Left renal cortex interstitium (tissue), 4 donors: ENCODE measurements around the gene LRMDA. TPM values are rescaled to one million over a fixed set of nuclear protein-coding genes. Genes with fewer than 3 reads are reported as not detected.

ENCODE experiments used
- DNase-seq, 4 donors: peaks; one replicate each; pipeline ENCODE4 v3.0.0-alpha.2; 2013; ENCODE audit warnings: low read depth in 4 of 4, low spot score in 2 of 4, missing footprints in 1 of 4
- polyA plus RNA-seq, 4 donors: library from polyadenylated mRNA; unstranded; fragments of 120-200 nt; gene quantifications; one replicate each; pipeline ENCODE4 v1.2.1, GENCODE V29; 2013; ENCODE audit not compliant: insufficient read length in 4 of 4

Gene LRMDA
- polyA plus RNA-seq, 4 donors, result 15.3 to 23.5 (median 21.1) TPM

DNA sequence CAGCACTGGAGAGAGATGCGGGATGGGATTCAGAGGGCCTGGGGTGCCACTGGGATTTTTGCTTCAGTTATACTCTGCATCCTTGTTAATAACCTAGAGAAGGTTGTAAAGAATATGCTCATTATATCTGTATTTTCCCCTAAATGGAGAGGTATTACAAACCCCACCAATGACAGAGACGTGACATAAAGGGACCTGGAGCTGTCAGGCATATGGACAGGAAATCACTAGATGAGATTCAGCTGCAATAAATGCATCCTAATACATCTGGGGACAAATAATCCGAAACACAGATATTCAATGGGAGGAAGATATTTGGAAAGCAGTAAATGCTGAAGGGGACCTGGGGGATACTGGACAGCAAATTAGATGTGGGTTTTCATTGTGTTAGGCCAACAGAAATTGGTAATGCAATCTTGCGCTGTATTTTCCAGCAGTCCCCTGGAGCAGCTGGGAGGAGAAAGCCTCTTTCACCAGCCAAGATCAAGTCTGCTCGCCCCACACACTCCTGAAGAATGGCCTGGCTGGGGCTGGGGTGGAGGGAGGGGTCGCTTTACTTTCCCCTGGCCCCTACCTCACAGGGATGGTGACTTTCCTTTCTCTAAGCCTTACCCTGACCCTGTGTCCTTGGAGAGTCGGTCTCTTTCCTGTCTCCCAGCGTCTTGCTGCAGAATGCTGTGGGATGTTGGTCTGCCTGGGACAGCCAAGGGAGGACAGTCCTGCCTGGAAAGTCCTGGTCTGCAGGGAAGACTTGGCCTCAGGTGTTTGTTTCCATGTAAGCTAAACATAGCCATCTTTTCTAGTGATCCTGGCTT, 653.8 kb downstream of the LRMDA start:
- DNase-seq, result no peak

DNA sequence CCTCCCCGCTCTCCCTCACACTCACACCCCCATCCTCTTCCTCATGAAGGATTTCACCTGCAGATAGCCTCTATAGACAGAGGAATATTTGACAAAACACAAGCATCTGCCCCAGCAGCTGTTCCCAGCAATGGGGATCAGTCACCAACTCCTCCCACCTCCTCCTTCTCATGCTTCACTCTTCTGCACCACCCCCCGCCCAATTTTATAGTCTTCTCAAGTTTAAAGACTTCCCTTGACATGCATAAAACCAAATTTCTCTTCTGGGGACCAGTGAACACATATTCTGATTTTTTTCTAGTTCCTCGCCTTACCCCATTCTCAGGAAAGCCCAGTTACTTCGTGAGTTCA, 654.4 kb downstream of the LRMDA start:
- no peak for DNase-seq

DNA sequence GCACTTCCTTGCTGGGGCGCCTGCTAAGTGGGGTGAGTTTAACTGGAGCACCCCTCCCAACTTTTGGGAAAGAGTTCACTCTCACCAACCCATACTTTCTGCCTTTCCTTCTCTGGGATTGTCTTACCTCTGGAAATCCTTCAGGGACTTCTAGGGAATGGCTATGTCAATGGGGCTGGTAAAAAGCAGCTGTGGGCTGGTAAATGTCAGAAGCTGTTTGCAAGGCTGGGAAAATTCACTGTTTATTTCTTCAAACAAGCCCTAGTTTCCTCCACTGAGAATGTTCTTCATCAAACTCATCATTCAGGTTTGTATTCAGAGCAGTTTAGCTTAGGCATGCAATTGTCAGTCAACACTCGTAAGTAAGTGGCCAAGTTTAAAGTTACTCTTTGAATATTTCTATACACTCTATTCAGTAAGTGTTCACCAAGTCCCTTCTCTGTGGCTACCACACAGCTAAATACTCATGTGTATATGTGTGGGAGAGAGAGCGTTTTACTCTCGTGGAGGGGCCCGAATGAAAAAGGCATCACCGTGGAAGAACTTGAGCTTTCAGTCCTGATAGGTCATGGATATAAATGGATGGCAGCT, 654.8 kb downstream of the LRMDA start:
- peak in 1 of 4 donors; percentile 50 for DNase-seq

DNA sequence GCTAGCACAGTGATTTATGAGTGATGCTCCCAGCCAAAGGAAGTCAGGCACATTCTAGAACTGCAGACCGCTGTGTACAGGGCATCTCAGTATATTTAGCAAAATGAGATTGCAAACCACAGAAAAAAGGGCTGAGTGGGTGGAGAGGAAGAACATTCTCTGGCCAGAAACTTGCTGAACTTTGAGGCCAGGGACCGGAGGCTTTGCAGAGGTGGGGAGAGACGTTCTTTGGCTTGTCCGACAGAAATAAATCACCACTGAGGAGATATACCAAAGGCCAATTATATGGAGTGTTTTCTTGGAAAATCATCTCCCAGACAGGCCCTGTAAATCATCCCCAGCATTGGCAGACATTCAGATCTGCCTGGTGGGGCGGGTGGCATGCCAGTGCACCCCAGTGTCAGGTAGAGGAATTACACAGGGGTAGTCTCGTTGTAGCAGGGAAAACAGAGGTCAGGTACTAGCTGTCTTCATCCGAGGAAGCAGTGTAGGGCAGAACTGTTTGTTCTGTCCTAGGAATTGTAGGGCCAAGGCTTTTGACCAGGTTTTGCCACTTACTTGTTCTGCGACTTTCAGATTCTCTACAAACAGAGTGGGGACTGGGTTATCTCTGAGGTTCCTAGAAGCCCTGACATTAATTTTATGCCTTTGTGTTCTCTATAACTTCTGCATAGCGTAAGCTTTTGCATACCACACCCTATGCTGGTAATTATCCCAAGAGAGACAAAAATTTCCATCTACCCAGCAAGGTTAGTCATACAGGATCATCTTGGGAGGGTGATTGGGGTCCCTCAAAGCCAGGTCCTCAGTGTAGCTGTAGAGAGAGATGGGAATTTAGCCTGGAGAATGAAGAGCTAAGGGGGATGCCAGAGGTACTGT, 655.6 kb downstream of the LRMDA start:
- peak in 2 of 4 donors; percentile 50 to 57 for DNase-seq

DNA sequence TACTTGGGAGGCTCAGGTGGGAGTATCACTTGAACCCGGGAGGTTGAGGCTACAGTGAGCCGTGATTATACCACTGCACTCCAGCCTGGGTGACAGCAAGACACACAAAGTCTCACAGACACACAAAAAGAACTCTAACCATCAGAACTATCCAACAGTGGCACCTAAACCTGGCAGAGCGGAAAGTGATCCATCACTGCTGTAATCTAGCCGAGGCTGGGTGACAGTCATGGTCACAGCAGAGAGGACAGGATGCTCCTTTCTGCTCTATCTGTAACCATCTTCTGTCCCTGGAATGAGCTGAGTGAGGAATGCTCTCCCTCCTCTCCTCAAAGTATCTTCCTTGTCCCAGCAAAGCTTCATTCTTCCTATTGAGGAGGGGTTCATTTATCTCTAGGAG, 656.6 kb downstream of the LRMDA start:
- DNase-seq, result no peak

DNA sequence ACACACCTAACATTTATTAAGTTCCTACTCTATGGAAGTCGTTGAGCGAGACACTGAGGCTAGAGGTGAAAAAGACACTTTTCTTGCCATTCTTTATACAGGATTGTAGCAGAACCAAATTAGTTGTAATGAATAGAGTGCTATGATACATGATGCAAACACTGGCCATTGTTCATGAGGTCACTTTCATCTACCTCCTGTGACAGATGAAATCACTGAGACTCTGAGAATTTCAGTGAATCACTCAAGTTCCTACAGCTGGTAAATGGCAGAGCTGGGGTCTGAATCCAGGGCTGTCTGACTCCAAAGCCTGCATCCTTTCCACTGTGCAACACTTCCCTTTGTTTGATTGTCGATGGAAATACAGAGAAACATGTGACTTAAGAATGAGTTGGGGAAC, 657.6 kb downstream of the LRMDA start:
- DNase-seq, result no peak

DNA sequence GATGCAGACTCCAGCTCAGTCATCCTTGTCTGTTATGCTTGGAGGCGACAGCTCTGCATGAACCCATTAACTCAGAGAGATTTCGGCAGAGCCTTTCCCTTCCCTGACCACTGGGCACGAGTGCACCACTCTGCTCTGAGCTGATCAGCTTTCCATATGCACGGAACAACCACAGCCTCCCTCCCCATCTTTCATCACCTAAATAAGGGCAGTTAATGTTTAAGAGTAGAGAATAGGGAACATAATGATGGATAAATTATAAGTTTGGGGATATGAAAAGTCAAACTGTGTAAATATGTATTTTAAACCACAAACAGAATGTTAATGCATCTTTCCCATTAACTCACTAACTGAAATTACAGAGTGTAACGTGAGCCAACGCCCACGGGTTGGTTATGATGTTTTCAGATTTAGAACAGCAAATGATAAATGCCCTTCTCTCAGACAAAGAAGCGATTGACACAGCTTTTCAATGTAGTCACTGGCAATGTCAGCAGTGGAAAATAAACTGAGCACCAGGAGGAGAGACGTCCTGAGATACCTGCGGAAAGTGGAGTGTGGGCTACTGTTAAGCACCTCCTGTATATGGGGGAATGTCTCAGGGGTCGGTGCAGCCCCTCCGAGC, 658.2 kb downstream of the LRMDA start:
- no peak for DNase-seq

DNA sequence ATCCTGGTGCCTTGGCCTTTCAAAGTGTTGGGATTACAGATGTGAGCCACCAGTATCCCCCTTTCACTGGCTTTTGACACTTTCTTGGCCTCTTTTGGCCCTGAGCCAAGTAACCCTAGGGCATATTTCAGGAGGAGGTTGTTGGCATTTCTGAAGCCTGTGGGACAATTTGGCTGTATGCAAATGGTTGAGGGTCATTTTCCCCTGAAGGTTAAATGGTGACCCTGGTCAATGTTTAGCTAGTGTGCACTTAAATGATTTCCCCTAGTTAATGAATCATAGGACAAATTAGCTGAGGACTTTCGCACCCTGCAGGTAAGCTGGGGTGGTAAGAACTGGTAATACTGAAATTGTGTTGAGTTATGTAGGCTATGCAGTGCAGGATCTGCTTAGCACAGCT, 660.5 kb downstream of the LRMDA start:
- no peak for DNase-seq

DNA sequence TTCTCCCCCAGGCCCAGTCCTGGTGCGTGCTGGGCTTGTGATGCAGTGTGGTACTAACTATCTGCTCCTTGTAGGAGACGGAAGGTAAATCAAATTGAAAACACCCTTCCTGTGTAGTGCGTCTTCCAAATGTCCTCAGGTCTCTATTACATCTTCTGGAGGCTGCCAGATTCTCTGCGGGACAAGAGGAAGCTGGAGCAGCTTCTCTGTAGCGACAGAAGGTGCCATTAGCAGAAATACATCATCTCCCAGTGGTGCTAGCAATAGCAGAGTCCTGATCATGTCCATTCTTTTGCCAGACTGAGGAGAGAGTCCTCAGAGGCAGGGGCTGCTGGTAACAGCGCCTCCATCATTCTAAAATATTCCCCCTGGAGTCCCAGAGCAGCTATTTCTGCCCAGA, 675.2 kb downstream of the LRMDA start:
- no peak for DNase-seq

DNA sequence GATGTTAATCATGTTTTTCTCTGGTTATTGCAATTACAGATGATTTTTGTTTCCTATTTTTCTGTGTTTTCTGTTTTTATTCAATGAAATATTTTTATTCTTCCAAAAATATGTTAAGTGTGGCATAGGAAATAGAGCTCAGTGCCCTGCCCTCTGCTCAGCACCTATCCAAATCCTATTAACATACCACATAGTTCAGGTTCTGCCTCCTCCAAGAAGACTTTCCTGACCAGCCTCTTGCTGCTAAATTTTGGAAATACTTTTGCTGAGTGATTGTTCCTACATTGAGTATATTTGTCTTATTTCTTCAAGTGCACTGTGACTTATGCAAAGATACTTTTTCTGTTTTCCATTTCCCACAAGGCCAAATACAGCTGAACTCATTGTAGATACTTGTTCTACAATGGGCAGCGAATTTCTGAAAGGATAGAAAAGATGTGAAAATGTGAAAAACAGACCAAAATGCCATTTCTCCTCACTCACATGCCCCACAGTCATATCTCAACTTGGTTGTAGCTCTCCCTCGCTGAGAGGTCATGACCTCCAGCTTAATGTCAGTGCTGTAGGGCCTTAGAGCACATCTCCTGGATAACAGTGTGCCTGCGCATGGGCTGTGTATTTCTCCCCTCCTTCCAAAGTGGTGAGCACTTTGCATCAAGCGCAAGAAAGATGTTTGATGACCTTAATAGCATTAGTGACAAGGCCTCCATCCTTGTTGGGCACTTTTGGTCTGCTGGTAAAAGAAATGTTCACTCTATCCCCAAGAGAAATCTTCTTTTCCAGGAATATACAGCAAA, 677.3 kb downstream of the LRMDA start:
- no peak for DNase-seq

DNA sequence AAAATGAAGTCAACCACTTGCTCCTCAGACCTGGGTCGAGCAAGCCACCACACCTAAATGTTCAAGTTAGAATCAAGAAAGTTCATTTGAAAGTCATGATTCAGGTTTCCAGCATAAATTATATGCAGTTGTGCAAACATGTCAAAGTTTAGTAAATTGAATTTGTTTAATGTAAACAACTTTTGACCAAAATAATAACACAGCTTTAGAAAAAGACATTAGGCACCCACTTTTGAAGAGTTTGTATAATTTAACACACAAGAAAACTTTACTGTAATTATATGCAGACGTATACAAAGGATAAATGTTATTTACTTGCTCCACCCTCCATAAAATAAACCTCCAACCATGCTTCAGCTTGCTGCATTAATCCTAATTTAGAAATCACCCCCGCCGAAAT, 680.0 kb downstream of the LRMDA start:
- no peak for DNase-seq

DNA sequence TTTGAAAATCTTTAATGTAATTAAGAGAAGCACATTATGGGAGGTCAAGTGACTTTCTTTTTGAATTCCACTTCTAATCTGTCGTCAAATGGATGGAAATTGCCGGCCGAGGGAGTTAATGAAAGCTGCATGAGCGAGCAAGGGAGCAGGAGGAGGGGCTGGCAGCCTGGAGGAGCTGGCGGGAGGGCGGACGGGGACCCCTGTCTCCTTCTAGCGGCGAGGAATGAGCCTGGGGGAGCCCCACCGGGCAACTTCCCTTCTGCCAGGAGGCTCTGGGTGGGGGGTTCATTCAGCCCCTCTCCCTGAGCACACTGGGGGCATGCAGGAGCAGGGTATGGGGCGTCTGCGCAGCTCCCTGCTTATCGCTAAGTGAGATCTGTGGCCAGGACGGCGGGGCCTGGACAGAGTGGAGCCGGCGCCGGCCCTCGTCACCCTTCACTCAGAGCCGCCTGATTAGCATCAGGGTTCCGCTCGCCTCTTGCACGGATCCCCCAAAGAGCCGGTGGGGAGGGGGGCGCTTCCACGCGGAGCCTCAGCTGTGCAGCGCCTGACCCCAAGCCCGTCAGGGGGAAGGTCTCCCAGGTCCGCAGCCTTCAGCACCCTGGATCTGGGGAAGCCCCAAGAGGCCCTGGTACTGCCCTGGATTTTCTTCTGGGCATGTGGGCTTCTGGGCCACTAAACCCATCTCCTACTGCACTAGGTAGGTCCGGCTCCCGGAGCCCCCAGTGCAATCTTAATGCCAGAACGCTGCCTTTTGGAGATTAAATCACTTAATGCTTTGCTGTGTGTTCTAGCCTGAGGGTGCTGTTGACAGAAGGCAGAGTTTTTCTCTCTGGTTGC, 680.8 kb downstream of the LRMDA start:
- DNase-seq, result no peak

DNA sequence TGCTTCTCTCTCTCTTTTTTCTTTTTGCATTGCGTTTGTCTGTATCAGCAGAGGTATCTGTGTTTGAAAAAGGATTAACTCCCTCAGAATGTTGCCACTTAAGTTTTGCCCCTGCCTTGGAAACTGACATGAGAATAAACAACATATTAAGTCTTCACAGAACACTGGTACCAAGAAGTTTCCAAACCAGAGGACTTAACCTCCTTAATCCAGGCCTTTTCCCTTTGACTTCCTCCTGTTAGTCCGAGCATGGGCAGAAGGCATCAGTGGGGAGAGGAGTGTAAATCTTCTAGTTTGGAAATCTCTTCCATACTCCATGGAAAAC, 681.4 kb downstream of the LRMDA start:
- DNase-seq, result no peak

DNA sequence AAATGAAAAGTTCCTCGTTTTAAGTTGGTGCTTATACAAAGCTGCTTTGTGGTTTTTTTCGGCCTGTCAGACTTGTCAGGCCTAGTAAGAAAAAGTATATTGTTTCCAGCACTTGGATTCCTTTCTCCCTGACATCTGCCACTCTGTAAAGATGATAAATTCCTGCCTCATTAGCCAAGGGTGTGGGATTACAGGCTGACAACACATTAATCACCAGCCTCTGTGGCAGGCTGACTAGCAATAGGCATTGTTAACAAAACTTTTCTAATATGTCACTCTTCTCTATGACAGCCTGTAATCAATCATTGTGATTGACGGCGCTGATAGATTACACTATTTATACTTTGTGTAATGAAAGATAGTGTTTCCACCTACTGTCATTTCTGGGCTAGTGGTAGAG, 682.5 kb downstream of the LRMDA start:
- DNase-seq, result no peak

DNA sequence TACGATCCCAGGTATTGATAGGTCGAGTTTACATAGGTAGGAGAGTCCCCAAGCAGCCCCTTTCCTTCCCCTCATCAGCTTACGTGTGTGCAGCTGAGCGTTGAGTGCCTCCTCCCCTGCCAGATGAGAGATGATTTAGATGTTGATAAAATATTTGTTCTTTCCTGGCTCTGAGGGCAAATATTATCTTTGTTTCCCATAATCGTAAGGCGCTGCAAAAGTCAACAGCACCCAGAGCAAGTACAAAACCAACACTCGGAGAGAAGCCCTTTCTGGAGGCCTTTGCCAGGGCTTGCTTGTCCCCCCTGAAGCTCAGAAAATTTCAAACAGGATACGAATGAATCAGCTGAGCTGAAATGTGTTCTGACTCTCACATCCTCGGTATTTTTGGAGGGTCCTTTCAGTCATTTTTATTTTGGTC, 683.2 kb downstream of the LRMDA start:
- no peak for DNase-seq

DNA sequence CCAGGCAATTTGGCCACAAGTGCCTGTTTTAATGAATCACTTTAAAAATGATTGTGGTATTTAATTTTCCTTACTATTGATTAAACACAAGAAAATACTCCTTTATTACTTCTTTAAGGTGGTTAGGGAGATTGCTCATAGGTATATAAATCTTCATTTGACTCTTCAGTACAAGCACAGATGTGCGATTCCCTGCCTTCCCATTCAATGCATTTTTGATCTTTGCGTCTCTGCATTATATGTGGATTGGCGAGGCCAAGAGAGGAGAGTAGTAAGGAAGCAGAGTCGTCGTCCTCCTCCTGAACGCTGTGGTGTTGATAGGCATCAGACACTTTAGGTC, 683.7 kb downstream of the LRMDA start:
- DNase-seq, result no peak

DNA sequence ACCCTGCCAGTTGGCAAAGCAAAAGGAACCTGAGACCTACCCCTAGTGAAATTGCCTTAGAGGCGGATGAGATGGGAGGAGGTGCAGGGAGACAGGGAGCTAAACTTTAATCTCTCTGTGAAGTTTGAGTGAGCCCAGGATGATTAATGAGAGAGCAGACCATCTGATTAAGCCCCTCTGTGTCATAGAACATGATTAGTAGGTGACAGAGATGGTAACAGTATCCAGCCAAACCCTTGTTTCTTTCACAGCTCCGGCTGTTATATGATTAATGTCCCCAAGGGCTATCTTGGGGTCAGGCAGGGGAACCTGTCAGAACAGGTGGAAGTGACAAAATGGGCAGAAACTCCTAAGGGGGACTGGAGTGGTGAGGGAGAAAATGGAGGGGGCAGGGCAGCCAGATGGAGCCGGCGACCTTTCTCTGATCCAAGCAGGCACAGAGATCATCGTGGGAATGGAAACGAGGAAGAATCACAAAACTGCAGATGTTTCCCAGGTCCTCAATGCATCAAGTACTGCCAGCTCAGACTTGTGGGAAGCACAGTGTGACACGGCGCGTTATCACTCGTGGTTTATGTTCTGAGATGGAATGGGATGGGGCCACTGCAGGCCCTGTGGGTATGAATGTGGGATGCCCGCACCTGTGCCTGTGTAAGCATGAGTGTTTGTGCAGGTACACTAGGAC, 684.2 kb downstream of the LRMDA start:
- DNase-seq, result no peak

DNA sequence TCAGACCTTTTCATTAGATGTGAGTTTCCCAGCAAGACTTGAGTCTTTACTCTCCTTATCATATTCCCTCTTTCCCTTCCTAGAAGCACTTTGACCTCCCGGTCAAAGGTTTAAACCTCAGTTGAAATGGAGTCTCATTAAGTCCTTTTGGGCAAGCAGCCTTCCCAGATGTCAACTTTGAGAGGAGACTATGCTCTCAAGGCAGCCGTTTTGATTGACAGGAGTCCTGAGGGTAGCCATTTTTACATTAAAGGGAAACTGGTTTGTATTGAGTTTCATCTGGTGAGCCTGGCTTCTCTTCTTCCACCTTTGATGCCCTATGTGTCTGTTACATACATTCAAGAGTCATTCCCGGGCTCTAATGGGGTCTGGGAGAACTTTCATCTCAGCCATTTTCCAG, 685.1 kb downstream of the LRMDA start:
- DNase-seq, result no peak

DNA sequence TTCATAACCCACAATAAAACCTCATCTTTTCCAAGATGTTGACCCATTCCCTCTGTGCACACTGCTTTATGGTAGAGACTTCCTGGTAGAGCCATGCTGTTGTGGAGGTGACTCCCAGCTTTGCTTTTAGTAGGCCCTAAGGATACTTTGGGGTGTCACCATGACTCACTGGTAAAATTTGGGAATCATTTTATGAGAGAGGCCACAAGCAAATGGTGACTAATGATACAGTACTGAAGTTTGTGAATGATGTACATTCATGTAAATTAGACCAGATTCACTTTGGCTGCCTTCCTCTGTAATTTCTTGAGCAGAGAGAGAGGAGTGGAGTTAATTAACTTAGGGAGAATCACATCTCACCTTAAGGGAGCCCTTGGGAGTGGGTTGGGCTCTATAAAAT, 686.5 kb downstream of the LRMDA start:
- DNase-seq, result no peak
